Activated naive CD4-positive, alpha-beta T cell treated with anti-CD3 and anti-CD28 coated beads, Interleukin-2, amount 50 U/mL, for 24 hours (primary cell): ENCODE results near the gene BCAS3.
"Not testable (repeated sequence)": the region's sequence is repeated elsewhere in the genome, so short reads cannot be mapped to it uniquely, and the experiment has no call there.

Experiments
- H3K27ac Mint-ChIP-seq: one replicate; pipeline ENCODE4 v1.8.0; 2021; ENCODE audit warnings: mild to moderate bottlenecking, mixed read lengths
- H3K27me3 Mint-ChIP-seq: one replicate; pipeline ENCODE4 v1.8.0; 2021; ENCODE audit warnings: mixed read lengths
- H3K36me3 Mint-ChIP-seq: one replicate; pipeline ENCODE4 v1.8.0; 2021; ENCODE audit warnings: mixed read lengths
- H3K4me1 Mint-ChIP-seq: one replicate; pipeline ENCODE4 v1.8.0; 2021; ENCODE audit warnings: mixed read lengths
- H3K4me3 Mint-ChIP-seq: one replicate; pipeline ENCODE4 v1.8.0; 2021; ENCODE audit warnings: mild to moderate bottlenecking, mixed read lengths
- H3K9me3 Mint-ChIP-seq: one replicate; pipeline ENCODE4 v1.8.0; 2021; ENCODE audit warnings: mixed read lengths

Gene BCAS3

GRCh38 chr17:61340431-61341209, 663.0 kb downstream of the BCAS3 start:
- Mint-ChIP-seq H3K4me1 (no peaks in the 10 kb centered on the region), H3K36me3 (no peaks in the 10 kb centered on the region), H3K27me3 (no peaks in the 10 kb centered on the region), H3K27ac (no peak overlapping the region), H3K9me3 (no peaks in the 10 kb centered on the region), H3K4me3 (no peak overlapping the region)

GRCh38 chr17:61343576-61343975, 665.9 kb downstream of the BCAS3 start:
- Mint-ChIP-seq H3K9me3 (no peaks in the 10 kb centered on the region), H3K36me3 (no peaks in the 10 kb centered on the region), H3K27ac (no peak overlapping the region), H3K4me3 (no peak overlapping the region), H3K4me1 (no peaks in the 10 kb centered on the region), H3K27me3 (no peaks in the 10 kb centered on the region)

- no peaks in the 10 kb centered on the region for H3K27me3 Mint-ChIP-seq
- H3K4me3 Mint-ChIP-seq = no peak overlapping the region
- H3K36me3 Mint-ChIP-seq = no peaks in the 10 kb centered on the region
- H3K9me3 Mint-ChIP-seq = no peaks in the 10 kb centered on the region
- H3K4me1 Mint-ChIP-seq = no peaks in the 10 kb centered on the region
- H3K27ac Mint-ChIP-seq = no peak overlapping the region
Measured at GRCh38 chr17:61345061-61345460, 667.4 kb downstream of the BCAS3 start.

GRCh38 chr17:61345825-61346666, 668.4 kb downstream of the BCAS3 start:
- no peaks in the 10 kb centered on the region for H3K36me3 Mint-ChIP-seq
- no peak overlapping the region for H3K4me3 Mint-ChIP-seq
- no peaks in the 10 kb centered on the region for H3K9me3 Mint-ChIP-seq
- no peak overlapping the region for H3K27ac Mint-ChIP-seq
- H3K27me3 Mint-ChIP-seq = no peaks in the 10 kb centered on the region
- no peaks in the 10 kb centered on the region for H3K4me1 Mint-ChIP-seq

- Mint-ChIP-seq H3K4me3 (no peak overlapping the region), H3K27me3 (no peaks in the 10 kb centered on the region), H3K27ac (no peak overlapping the region), H3K4me1 (no peaks in the 10 kb centered on the region), H3K36me3 (no peaks in the 10 kb centered on the region), H3K9me3 (no peaks in the 10 kb centered on the region)
Measured at GRCh38 chr17:61349350-61349749, 671.7 kb downstream of the BCAS3 start.

DNA sequence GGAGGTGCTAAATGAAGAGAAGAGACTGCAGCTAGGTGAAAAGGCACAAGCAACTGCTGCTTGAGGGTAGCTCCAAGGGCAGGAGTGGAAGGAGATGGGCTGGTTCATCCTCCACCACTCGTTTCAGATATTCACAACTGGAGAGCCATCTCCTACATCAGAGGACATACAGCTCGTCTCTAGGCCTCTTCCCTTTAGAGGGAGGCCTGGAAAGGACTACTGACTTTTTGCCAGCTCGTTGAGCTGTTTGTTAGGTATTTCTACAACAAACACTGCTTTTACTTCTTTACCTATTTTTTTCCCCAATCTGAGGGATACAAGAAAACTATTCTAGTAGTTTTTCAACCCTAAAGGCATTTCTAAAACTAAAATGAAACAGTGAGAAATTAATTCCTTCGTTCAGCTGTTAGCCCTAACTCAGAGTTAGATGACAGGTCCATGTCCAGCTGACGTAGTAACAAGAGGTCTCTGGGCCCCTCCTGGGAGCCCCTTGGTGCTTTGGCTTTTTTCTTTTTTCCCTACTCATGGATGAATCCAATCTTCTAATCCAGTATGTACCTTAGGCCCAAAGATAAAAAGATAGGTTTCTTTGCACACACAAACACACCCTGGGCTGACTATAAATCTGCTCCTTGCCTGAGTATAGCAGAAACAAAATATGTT, 674.2 kb downstream of the BCAS3 start:
- no peak overlapping the region for H3K4me3 Mint-ChIP-seq
- H3K27ac Mint-ChIP-seq = no peak overlapping the region
- no peaks in the 10 kb centered on the region for H3K9me3 Mint-ChIP-seq
- no peaks in the 10 kb centered on the region for H3K4me1 Mint-ChIP-seq
- no peaks in the 10 kb centered on the region for H3K36me3 Mint-ChIP-seq
- H3K27me3 Mint-ChIP-seq = no peaks in the 10 kb centered on the region

DNA sequence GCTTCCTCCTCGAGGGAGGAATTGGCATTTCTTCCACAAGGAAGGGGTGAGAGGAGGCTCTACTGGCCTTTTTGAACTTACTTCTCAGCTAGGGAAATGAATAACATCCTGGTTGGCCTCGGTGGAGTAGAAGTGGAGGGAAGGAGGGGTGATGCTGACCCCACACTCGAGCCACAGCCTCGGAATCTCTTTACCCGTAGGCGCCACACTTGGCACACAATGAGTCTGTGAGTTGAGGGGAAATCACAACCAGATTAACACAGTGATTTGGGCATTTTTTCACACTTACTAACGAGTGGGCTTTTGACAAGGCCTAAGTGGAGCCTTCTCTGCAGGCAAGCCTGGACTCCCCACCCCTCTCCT, 674.7 kb downstream of the BCAS3 start:
- H3K27me3 Mint-ChIP-seq = no peaks in the 10 kb centered on the region
- no peaks in the 10 kb centered on the region for H3K36me3 Mint-ChIP-seq
- no peaks in the 10 kb centered on the region for H3K9me3 Mint-ChIP-seq
- H3K4me3 Mint-ChIP-seq = no peak overlapping the region
- H3K4me1 Mint-ChIP-seq = no peaks in the 10 kb centered on the region
- no peak overlapping the region for H3K27ac Mint-ChIP-seq

- no peaks in the 10 kb centered on the region for H3K9me3 Mint-ChIP-seq
Measured at GRCh38 chr17:61352781-61353491, 675.3 kb downstream of the BCAS3 start.

DNA sequence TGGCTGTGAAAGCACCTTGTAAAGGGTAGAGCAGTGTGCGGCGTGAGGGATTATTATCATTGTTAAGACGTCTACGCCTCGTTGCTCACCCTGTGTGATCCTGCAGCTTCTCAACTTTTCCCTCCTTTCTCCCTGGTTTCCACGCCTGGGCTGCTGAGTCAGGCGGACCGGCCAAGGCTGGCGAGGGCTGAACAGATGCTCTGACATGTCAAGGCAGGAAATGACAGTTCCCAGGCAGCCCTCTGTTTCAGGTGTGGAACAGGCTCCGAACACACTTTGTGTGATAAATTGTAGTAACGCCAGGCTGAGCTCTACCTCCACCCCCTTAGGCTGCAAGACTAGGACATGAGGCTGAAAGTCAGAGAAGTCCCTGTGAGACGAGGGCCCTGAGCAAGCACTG, 676.0 kb downstream of the BCAS3 start:
- H3K27ac Mint-ChIP-seq = no peak overlapping the region
- H3K36me3 Mint-ChIP-seq = no peaks in the 10 kb centered on the region
- H3K4me3 Mint-ChIP-seq = no peak overlapping the region
- no peaks in the 10 kb centered on the region for H3K4me1 Mint-ChIP-seq
- H3K9me3 Mint-ChIP-seq = no peaks in the 10 kb centered on the region
- no peaks in the 10 kb centered on the region for H3K27me3 Mint-ChIP-seq

More at GRCh38 chr17:61352781-61353491, 675.3 kb downstream of the BCAS3 start:
- Mint-ChIP-seq H3K27ac (no peak overlapping the region), H3K4me3 (no peak overlapping the region), H3K27me3 (no peaks in the 10 kb centered on the region), H3K36me3 (no peaks in the 10 kb centered on the region), H3K4me1 (no peaks in the 10 kb centered on the region)

- no peaks in the 10 kb centered on the region for H3K4me1 Mint-ChIP-seq
- H3K27ac Mint-ChIP-seq = no peak overlapping the region
Measured at GRCh38 chr17:61354895-61355874, 677.5 kb downstream of the BCAS3 start.

DNA sequence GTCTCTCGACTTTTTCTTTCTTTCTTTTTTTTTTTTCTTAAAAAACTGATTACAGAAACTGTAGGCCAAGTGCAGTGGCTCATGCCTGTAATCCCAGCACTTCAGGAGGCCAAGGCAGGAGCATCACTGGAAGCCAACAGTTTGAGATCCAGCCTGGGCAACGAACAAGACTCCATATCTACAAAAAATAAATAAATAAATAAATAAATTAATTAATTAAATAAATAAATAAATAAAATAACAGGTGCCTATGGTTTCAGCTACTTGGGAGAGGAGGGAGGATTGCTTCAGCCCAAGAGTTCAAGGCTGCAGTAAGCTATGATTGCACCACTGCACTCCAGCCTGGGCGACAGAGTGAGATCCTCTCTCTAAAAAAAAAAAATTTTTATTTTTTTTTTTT, 679.4 kb downstream of the BCAS3 start:
- H3K27me3 Mint-ChIP-seq, H3K9me3 Mint-ChIP-seq, H3K36me3 Mint-ChIP-seq, H3K4me3 Mint-ChIP-seq, H3K4me1 Mint-ChIP-seq, H3K27ac Mint-ChIP-seq: not testable (repeated sequence)

More at GRCh38 chr17:61354895-61355874, 677.5 kb downstream of the BCAS3 start:
- no peaks in the 10 kb centered on the region for H3K36me3 Mint-ChIP-seq
- no peaks in the 10 kb centered on the region for H3K9me3 Mint-ChIP-seq
- no peaks in the 10 kb centered on the region for H3K27me3 Mint-ChIP-seq
- H3K4me3 Mint-ChIP-seq = no peak overlapping the region

DNA sequence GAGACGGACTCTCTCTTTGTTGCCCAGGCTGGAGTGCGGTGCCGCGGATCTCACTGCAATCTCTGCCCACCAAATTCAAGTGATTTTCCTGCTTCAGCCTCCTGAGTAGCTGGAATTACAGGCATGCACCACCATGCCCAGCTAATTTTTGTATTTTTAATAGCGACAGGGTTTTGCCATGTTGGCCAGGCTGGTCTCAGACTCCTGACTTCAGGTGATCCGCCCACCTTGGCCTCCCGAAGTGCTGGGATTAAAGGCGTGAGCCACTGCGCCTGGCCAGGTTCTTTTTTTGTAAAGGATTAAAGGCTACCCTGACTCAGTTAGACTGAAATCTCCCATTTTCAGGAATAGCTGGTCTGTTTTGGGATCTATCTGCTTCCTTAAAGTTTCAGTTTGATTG, 681.9 kb downstream of the BCAS3 start:
- H3K4me3 Mint-ChIP-seq, H3K4me1 Mint-ChIP-seq, H3K9me3 Mint-ChIP-seq, H3K27ac Mint-ChIP-seq, H3K36me3 Mint-ChIP-seq, H3K27me3 Mint-ChIP-seq: not testable (repeated sequence)

- Mint-ChIP-seq H3K4me1 (no peaks in the 10 kb centered on the region), H3K36me3 (no peaks in the 10 kb centered on the region), H3K27ac (no peak overlapping the region), H3K27me3 (no peaks in the 10 kb centered on the region), H3K4me3 (no peak overlapping the region), H3K9me3 (no peaks in the 10 kb centered on the region)
Measured at GRCh38 chr17:61360318-61360943, 682.8 kb downstream of the BCAS3 start.

- Mint-ChIP-seq H3K4me1 (no peaks in the 10 kb centered on the region), H3K36me3 (no peaks in the 10 kb centered on the region), H3K4me3 (no peak overlapping the region), H3K27ac (no peak overlapping the region), H3K27me3 (no peaks in the 10 kb centered on the region), H3K9me3 (no peaks in the 10 kb centered on the region)
Measured at GRCh38 chr17:61361084-61361483, 683.4 kb downstream of the BCAS3 start.
